ENCODE measurements around the gene BDH1.
"Not testable (repeated sequence)": the region's sequence is repeated elsewhere in the genome, so short reads cannot be mapped to it uniquely, and the experiment has no call there.

The BDH1 gene

GRCh38 chr3:197487911-197488391 lies 67.8 kb downstream of the BDH1 start:
- DNase-seq (ENCODE audit: low read depth), result no peak

GRCh38 chr3:197486861-197487260 lies 68.9 kb downstream of the BDH1 start:
- no peak for DNase-seq (ENCODE audit: low read depth)

DNA sequence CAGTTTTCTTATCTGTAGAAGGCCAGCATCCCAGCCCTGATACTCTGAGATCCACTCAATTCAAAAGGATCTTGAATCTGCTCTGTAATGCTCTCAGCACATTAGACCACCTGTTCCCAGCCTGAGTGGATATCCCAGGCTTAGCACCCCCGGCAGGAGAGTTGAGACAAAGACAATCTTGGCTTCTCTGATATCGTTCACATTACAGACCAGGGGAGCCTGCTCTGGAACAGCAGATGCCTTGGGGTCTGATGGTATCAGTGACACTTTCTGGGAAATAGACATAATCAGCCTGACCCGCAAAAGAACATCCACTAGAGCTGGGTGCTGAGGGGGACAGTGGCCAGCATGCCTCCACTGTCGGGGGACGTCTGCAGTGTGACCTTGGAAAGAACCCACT lies 70.6 kb downstream of the BDH1 start:
- no peak for DNase-seq (ENCODE audit: low read depth)

GRCh38 chr3:197484204-197484901 lies 71.4 kb downstream of the BDH1 start:
- DNase-seq (ENCODE audit: low read depth), result no peak

DNA sequence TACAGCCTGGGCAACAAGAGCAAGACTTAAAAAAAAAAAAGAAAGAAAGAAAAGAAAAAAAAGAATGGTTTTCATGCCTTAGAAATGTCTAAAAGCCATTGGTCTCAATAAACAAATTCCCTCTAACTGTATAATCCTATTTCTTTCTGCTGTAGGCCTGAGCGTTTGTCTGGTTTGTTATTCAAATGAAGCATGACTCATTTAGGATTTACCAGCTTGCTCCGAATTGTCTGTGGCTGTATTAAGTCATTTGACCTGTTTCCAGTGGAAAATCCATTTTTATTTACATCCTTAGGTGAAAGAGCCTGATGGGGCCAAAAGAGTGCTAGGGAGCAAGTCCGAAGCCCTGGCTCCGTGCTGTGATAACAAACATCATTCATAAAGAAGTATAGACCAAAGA lies 73.8 kb downstream of the BDH1 start:
- DNase-seq (ENCODE audit: low read depth), result no peak

GRCh38 chr3:197480320-197480719 lies 75.4 kb downstream of the BDH1 start:
- DNase-seq (ENCODE audit: low read depth), result no peak

DNA sequence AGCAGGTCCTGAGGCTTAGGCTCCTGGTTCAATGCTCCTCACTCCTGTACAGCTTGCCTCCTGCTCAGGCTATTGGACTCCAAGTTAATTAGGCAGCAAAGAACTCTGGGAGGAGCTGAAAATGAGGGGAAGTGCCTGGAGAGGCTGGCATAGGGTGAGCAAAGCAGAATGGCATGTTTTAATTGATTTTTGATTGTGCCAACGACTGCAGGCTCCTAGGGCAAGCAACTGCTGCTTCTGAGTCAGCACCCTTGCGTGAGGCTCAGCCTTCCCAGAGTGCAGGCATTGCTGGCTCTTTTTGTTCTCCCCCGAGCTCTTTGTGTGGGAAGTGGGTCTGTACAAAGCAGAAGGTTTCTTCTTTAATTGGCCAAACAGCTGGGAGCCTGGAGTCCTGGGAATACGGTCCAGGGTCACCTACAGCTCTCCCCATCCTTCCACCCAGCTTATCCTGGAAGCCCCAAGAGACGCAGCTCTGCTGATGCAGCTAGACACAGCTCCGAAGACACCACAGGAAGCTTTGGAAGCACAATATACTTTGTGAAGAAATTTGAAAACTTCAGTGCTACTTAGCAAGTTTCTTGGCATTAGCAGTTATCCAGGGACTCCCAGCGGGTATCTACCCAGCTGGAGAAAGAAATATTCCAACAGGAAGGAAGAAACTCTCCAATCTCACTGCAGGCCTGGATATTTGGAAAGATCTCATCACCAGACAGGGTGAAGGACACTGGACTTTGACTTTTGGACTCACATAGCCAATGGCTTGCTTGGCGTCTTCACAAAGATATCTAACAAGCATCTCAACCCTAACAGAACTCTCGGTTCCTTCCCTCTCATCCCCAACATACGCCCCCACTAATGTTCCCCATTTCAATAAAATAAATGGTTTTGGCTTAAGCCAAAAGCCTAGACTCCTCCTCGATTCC lies 76.8 kb downstream of the BDH1 start:
- DNase-seq (ENCODE audit: low read depth), result no peak

DNA sequence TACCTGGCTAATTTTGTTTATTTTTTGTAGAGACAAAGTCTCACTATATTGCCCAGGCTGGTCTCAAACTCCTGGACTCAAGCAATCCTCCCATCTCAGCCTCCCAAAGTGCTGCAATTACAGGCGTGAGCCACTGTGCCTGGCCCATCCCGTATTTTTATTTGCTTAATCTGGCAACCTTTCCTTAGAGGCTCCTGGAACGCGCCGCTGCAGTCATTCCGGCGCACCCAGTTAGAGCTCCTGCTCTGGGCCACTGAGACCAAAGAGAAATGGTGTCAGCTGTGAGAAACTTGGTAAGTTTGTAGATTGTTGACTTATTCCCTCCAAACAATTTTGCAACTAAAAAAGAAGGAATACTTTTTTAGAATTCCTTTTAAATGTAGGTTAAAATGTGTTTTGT lies 78.0 kb downstream of the BDH1 start:
- DNase-seq (ENCODE audit: low read depth), result not testable (repeated sequence)

GRCh38 chr3:197475997-197476525 lies 79.7 kb downstream of the BDH1 start:
- no peak for DNase-seq (ENCODE audit: low read depth)

DNA sequence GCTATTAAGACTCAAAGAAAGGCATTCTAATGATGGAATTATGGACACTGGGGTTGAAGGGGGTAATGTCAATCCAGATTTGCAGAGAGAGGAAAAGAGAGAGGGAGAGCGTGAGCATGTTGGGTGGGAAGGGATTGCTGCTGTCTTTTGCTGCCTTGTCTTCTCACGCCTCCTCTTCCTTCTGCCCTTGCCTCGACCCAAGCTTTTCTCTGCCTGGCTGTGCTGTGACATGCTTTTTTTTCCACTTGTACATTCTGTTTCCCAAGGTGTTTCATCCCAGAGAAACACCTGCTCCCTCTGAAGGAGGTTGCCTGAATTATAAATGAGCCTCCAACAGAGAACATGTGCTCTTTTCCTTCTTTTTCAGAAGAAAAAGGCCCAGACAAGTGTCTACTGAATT lies 80.3 kb downstream of the BDH1 start:
- no peak for DNase-seq (ENCODE audit: low read depth)

DNA sequence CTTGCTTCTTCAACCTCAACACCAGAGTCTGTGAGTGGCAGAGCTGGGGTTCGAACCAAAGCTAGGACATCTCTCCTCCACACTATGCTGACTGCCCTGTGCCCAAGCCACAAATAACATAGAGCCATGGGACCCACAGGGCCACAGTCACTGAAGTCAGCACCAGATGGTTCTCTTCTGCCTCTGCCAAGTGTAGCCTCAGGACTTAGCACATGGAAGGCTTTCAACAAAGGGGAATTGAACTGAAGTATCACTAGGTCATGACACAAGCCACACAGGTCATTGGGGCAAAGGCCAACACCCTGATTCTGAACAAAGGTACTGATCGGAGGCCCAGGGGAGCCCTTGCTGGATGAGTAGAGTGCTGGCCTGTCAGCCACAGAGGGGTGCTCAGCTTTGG lies 83.6 kb downstream of the BDH1 start:
- no peak for DNase-seq (ENCODE audit: low read depth)

GRCh38 chr3:197471221-197472010 lies 84.4 kb downstream of the BDH1 start:
- no peak for DNase-seq (ENCODE audit: low read depth)

DNA sequence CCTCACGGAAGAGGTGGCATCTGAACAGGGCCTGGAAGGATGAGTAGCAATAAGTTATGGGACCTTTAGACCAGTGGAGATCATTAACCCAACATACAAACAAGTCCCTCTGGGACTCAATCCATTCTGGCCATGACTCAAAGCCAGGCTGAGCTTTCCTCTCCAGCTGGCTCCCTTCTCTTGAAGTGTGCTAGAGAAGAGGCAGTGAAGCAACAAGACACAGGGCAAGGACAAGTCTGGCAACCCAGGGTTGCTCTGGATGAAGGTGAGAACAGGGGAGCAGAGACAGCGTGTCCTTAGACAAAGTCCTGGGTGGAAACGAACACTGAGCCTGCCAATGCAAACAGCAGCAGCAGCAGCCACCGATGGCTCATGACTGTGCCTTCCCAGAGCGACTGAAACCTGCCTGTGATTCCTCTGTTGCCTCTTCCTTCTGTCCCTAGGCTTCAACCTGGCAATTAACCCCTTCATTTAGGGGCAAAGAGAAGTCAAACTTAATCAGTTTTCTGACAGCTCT lies 86.8 kb downstream of the BDH1 start:
- no peak for DNase-seq (ENCODE audit: low read depth)

- no peak for DNase-seq (ENCODE audit: low read depth)
Measured at GRCh38 chr3:197468167-197468566, 87.6 kb downstream of the BDH1 start.

GRCh38 chr3:197466586-197467399 lies 89.0 kb downstream of the BDH1 start:
- no peak for DNase-seq (ENCODE audit: low read depth)

GRCh38 chr3:197465996-197466549 lies 89.7 kb downstream of the BDH1 start:
- no peak for DNase-seq (ENCODE audit: low read depth)

- DNase-seq (ENCODE audit: low read depth), result no peak
Measured at GRCh38 chr3:197465197-197465995, 90.4 kb downstream of the BDH1 start.

DNA sequence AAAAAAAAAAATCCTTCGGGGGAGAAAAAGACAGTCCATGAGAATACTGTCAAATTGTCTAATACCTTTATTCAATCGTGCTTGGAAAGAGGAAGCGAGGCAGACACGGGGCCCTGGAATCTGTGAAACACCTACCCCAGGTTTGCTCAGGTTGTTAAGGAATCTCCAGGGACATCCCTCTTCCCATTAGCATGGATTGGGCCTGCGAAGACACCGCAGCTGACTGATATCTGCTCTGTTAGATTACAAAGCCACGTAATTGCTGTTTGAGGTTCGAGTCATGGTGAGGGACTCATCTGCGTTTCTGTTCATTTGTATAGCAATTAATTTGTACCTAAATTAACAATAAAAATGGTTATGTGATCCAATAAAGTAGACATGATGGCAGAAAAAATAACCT lies 91.0 kb downstream of the BDH1 start:
- DNase-seq (ENCODE audit: low read depth), result no peak

DNA sequence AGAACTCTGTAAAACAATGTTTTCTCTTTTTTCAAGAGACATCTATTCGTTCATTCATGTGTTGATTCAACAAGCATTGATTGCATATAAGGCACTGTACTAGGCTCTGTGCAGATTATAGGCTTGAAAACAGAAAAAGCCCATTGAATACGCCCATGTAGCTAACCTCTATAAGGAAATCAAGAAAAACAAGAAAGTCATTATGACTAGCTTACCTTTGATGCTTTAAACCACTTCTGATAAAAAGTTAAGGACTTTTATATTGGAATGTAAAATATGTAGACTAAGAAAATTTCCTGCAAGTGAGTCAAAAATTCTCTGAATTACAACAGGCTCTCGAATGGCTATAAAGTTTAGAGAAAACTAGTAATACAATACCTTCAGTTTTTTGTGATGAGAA lies 92.5 kb downstream of the BDH1 start:
- no peak for DNase-seq (ENCODE audit: low read depth)

DNA sequence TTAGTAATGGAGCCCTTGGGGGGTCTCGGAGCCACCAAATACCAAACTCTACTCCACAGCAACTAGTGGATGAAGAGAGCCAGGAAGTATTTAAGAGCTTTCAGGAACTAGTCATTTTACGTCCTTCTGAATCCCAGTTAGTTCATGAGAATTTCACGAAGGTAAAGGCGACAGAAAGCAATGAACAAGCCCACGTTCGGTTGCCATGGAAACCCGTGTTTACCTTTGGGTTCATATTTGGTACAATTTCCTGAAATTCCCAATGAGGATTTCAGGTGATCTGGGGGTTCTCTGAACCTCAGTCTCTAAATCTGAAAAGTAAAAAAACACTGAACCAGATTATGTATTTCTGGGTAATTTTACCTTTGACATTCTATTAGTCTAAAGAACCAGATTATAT lies 93.0 kb downstream of the BDH1 start:
- DNase-seq (ENCODE audit: low read depth), result no peak
